ENCODE data around the gene RTL5. TPM values are rescaled to one million over a fixed set of nuclear protein-coding genes. Genes with fewer than 3 reads are reported as not detected.

RTL5 gene
- polyA plus RNA-seq, 1 donor (not counting 4 experiments of a cell fraction or from before 2014, with no cell fraction given) = 0.09 TPM

DNA sequence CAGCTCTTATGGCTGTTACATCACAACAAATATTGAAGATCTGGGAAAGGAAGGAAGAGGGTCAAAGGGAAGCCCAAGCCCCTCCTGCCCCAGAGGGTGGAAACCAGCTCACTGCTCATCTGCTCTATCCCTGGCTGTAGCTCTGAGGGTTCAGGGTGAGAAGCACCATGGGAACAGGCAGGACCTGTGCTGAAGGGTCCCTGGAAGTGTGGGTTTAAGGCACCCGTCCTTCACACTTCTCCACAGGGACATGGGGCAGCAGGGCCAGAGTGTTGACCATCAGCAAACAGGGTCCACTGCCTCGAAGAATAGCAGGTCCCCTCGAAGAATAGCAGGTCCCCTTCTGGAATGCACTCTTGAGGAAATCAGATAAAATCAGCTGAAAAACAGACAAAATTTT, 4.4 kb downstream of the RTL5 start:
- dilution Hi-C loops (cut with MboI; ENCODE audit: extremely low pct_ligation_motif_present, low sequenced_read_pairs) = no loop called here
- no peak for FAIRE-seq
- no peak for TF ChIP-seq CTCF (optimal IDR thresholded peaks at IDR 0.05 in 1 of 3, IDR thresholded peaks at IDR 0.05 in 1 of 3, conservative IDR thresholded peaks at IDR 0.05 in 1 of 3; ENCODE audit: extremely low read depth in 1 of 3, insufficient read depth in 2 of 3, low read length in 3 of 3)
- no peak for TF ChIP-seq EZH2 (IDR thresholded peaks at IDR 0.05; ENCODE audit: low read length)

DNA sequence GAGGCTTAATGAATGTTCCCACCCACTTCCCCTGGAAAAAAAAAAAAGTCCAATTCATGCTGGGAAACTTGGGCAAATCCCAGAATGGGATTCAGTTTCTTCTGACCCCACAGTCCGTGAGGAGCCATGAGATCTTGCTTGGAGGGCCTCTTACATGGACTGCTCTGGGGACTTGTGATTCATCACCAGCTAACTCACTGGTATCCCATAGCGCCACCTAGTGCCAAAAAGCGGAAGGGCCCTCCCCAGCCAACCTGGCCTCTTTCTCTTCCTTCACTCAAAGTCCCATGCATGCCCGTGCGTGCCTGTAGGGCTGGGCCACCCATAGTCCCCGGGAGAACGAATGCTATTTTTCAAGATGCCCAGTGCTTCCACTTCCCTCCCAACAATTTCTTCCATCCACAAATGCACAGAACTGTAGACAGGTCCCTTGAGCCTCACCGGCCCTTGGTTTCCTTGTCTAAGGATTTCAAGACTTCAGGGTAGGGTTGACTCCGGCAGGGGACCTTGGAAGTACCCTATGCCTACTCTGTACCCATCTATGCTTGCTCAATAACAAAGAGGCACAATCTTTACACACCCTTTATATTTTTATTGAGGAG, 5.1 kb downstream of the RTL5 start:
- Histone ChIP-seq H3K9me3 (ENCODE audit: control insufficient read depth, low read depth, low read length) (no peaks in the 10 kb centered on the region), H3K4me1 (ENCODE audit: control insufficient read depth, extremely low read depth, insufficient read depth, low read length) (peaks cover 9% of the 10 kb centered on the region), H3K27ac (ENCODE audit: control insufficient read depth, insufficient read depth, low read length) (no peak overlapping the region), H3K9ac (ENCODE audit: control insufficient read depth, extremely low read depth, insufficient read depth, low read length) (no peak overlapping the region), H3K4me3 (ENCODE audit: control insufficient read depth in 2 of 3, extremely low read depth in 1 of 3, insufficient read depth in 2 of 3, low read depth in 1 of 3, low read length in 3 of 3) (no peak overlapping the region), H3K9me1 (ENCODE audit: control insufficient read depth, extremely low read depth, insufficient read depth, low read length) (no peaks in the 10 kb centered on the region), H3K79me2 (ENCODE audit: control insufficient read depth, insufficient read depth, low read length) (no peaks in the 10 kb centered on the region), H4K20me1 (ENCODE audit: control insufficient read depth, extremely low read depth, insufficient read depth, low read length) (no peaks in the 10 kb centered on the region), H3K4me2 (ENCODE audit: control insufficient read depth, extremely low read depth, insufficient read depth, low read depth, low read length) (peak overlapping the region; percentile 32), H2AFZ (ENCODE audit: control insufficient read depth, low read length) (no peak overlapping the region), H3K36me3 (ENCODE audit: control insufficient read depth in 2 of 2, extremely low read depth in 1 of 2, insufficient read depth in 2 of 2, low read length in 2 of 2) (no peaks in the 10 kb centered on the region), H3K27me3 (ENCODE audit: control insufficient read depth, extremely low read depth, insufficient read depth, low read length) (peaks cover 51% of the 10 kb centered on the region)
- TF ChIP-seq CTCF (optimal IDR thresholded peaks at IDR 0.05 in 1 of 3, IDR thresholded peaks at IDR 0.05 in 1 of 3, conservative IDR thresholded peaks at IDR 0.05 in 1 of 3; ENCODE audit: extremely low read depth in 1 of 3, insufficient read depth in 2 of 3, low read length in 3 of 3) (peak in 2 of 3 experiments; percentile 93 to 95), EZH2 (IDR thresholded peaks at IDR 0.05; ENCODE audit: low read length) (no peak)
- peak; percentile 36 for DNase-seq (ENCODE audit: low read depth, low spot score)
- dilution Hi-C loops (cut with MboI; ENCODE audit: extremely low pct_ligation_motif_present, low sequenced_read_pairs) = no loop called here
- peak; percentile 60 for FAIRE-seq

More for the DNA sequence above, 4.4 kb downstream of the RTL5 start:
- peaks cover 9% of the 10 kb centered on the region for H3K4me1 ChIP-seq (ENCODE audit: control insufficient read depth, extremely low read depth, insufficient read depth, low read length)
- H2AFZ ChIP-seq (ENCODE audit: control insufficient read depth, low read length) = no peak overlapping the region
- no peak overlapping the region for H3K27ac ChIP-seq (ENCODE audit: control insufficient read depth, insufficient read depth, low read length)
- no peak overlapping the region for H3K9ac ChIP-seq (ENCODE audit: control insufficient read depth, extremely low read depth, insufficient read depth, low read length)
- no peaks in the 10 kb centered on the region for H4K20me1 ChIP-seq (ENCODE audit: control insufficient read depth, extremely low read depth, insufficient read depth, low read length)
- H3K4me2 ChIP-seq (ENCODE audit: control insufficient read depth, extremely low read depth, insufficient read depth, low read depth, low read length) = no peak overlapping the region
- no peaks in the 10 kb centered on the region for H3K9me3 ChIP-seq (ENCODE audit: control insufficient read depth, low read depth, low read length)
- no peaks in the 10 kb centered on the region for H3K9me1 ChIP-seq (ENCODE audit: control insufficient read depth, extremely low read depth, insufficient read depth, low read length)
- H3K36me3 ChIP-seq (ENCODE audit: control insufficient read depth in 2 of 2, extremely low read depth in 1 of 2, insufficient read depth in 2 of 2, low read length in 2 of 2) = no peaks in the 10 kb centered on the region
- H3K79me2 ChIP-seq (ENCODE audit: control insufficient read depth, insufficient read depth, low read length) = no peaks in the 10 kb centered on the region
- H3K27me3 ChIP-seq (ENCODE audit: control insufficient read depth, extremely low read depth, insufficient read depth, low read length) = peaks cover 57% of the 10 kb centered on the region
- DNase-seq (ENCODE audit: low read depth, low spot score) = no peak
- no peak overlapping the region for H3K4me3 ChIP-seq (ENCODE audit: control insufficient read depth in 2 of 3, extremely low read depth in 1 of 3, insufficient read depth in 2 of 3, low read depth in 1 of 3, low read length in 3 of 3)
